Transverse colon (tissue), 3 donors: Measurements from ENCODE around the gene WBP11.

Source experiments
- CTCF ChIP-seq, 5 experiments: fragments of 200-600 bp in 3 of 5; fragments of 450-650 bp in 2 of 5; sonication (generic) in 3 of 5; IDR thresholded peaks; 1 replicate in 2 of 5; 2 replicates in 3 of 5; pipeline ENCODE4 v1.5.1; 2016 to 2017; ENCODE audit warnings: antibody characterized with exemption in 5 of 5, inconsistent platforms in 3 of 5, mild to moderate bottlenecking in 2 of 5, moderate library complexity in 1 of 5
- EP300 ChIP-seq: sonication (generic); formaldehyde crosslinking; IDR thresholded peaks from one replicate; pipeline ENCODE4 v1.6.1; 2017; ENCODE audit warnings: antibody characterized with exemption, low read depth
- POLR2A ChIP-seq: fragments of 450-650 bp; IDR thresholded peaks from one replicate; pipeline ENCODE4 v1.6.1; 2016; ENCODE audit warnings: antibody characterized with exemption, mild to moderate bottlenecking, moderate library complexity

- no peak for TF ChIP-seq CTCF (IDR thresholded peaks at IDR 0.05)
- no peak for TF ChIP-seq EP300
- no peak for TF ChIP-seq POLR2A
Measured at GRCh38 chr12:14852880-14853279, 49.6 kb upstream of the WBP11 start.
